Esophagus squamous epithelium (tissue), 4 donors: ENCODE measurements around the gene COL8A2.

Experiments
- POLR2A ChIP-seq, 4 donors: fragments of 450-650 bp; IDR thresholded peaks; one replicate each; pipeline ENCODE4 v1.6.1; 2017; ENCODE audit warnings: antibody characterized with exemption in 4 of 4, mild to moderate bottlenecking in 4 of 4, moderate library complexity in 3 of 4
- TF ChIP-seq, protein P1 (sequence below), 6 experiments: fragments of 450-650 bp in 4 of 6; fragments of 200-600 bp in 2 of 6; sonication (generic) in 2 of 6; IDR thresholded peaks; one replicate each; pipeline ENCODE4 v1.5.1; 2016 to 2019; ENCODE audit warnings: antibody characterized with exemption in 6 of 6, mild to moderate bottlenecking in 4 of 6, moderate library complexity in 4 of 6

DNA sequence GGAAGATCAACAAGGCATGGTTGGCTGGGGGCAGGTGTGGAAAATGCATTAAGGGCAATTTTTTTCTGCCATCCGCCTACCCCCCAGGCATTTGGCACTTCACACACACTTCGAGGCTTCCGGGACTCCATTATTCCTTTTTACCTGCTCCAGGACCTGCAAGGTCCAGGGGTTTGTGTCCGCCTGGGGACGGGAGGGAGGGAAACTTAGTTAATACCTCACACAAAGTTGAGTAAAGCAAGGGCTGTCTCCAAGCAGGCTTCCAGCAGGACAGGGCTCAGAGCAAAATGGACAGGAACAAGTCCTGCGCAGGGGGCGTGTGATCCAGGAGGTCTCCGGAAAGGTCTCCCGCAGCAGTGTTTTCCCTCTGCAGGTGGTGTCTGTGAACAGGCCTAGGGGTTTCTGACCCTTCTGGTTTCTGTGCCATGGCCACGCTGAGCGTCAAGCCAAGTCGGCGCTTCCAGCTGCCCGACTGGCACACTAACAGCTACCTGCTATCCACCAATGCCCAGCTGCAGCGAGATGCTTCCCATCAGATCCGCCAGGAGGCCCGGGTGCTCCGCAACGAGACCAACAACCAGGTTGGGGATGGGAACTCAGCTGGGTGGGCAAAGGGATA is 40.4 kb downstream of the COL8A2 start:
- TF ChIP-seq, protein P1, sequence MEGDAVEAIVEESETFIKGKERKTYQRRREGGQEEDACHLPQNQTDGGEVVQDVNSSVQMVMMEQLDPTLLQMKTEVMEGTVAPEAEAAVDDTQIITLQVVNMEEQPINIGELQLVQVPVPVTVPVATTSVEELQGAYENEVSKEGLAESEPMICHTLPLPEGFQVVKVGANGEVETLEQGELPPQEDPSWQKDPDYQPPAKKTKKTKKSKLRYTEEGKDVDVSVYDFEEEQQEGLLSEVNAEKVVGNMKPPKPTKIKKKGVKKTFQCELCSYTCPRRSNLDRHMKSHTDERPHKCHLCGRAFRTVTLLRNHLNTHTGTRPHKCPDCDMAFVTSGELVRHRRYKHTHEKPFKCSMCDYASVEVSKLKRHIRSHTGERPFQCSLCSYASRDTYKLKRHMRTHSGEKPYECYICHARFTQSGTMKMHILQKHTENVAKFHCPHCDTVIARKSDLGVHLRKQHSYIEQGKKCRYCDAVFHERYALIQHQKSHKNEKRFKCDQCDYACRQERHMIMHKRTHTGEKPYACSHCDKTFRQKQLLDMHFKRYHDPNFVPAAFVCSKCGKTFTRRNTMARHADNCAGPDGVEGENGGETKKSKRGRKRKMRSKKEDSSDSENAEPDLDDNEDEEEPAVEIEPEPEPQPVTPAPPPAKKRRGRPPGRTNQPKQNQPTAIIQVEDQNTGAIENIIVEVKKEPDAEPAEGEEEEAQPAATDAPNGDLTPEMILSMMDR (IDR thresholded peaks at IDR 0.05) = no peak
- no peak for TF ChIP-seq POLR2A (IDR thresholded peaks at IDR 0.05)
